Activated naive CD8-positive, alpha-beta T cell treated with anti-CD3 and anti-CD28 coated beads, Interleukin-2, amount 50 U/mL, for 24 hours (primary cell): ENCODE measurements around the gene WIPF2.
A peak's percentile ranks its signal among the peaks of the same experiment; 100 is the strongest.
"Not testable (repeated sequence)": the region's sequence is repeated elsewhere in the genome, so short reads cannot be mapped to it uniquely, and the experiment has no call there.

ENCODE experiments used
- ATAC-seq: fragments of 150-1000 bp; cut with Tn5 transposase; one replicate; pipeline ENCODE4 v1.10.0; 2021
- DNase-seq: peaks from one replicate; pipeline ENCODE4 v3.0.0; 2021
- H3K27ac Mint-ChIP-seq: one replicate; pipeline ENCODE4 v1.8.0; 2021; ENCODE audit warnings: mild to moderate bottlenecking, mixed read lengths
- H3K27me3 Mint-ChIP-seq: one replicate; pipeline ENCODE4 v1.8.0; 2021; ENCODE audit warnings: mixed read lengths
- H3K36me3 Mint-ChIP-seq: one replicate; pipeline ENCODE4 v1.8.0; 2021; ENCODE audit warnings: low read depth, mixed read lengths
- H3K4me1 Mint-ChIP-seq: one replicate; pipeline ENCODE4 v1.8.0; 2021; ENCODE audit warnings: mixed read lengths
- H3K4me3 Mint-ChIP-seq: one replicate; pipeline ENCODE4 v1.8.0; 2021; ENCODE audit warnings: mild to moderate bottlenecking, moderate library complexity, mixed read lengths
- H3K9me3 Mint-ChIP-seq: one replicate; pipeline ENCODE4 v1.8.0; 2021; ENCODE audit warnings: mixed read lengths

Gene WIPF2

DNA sequence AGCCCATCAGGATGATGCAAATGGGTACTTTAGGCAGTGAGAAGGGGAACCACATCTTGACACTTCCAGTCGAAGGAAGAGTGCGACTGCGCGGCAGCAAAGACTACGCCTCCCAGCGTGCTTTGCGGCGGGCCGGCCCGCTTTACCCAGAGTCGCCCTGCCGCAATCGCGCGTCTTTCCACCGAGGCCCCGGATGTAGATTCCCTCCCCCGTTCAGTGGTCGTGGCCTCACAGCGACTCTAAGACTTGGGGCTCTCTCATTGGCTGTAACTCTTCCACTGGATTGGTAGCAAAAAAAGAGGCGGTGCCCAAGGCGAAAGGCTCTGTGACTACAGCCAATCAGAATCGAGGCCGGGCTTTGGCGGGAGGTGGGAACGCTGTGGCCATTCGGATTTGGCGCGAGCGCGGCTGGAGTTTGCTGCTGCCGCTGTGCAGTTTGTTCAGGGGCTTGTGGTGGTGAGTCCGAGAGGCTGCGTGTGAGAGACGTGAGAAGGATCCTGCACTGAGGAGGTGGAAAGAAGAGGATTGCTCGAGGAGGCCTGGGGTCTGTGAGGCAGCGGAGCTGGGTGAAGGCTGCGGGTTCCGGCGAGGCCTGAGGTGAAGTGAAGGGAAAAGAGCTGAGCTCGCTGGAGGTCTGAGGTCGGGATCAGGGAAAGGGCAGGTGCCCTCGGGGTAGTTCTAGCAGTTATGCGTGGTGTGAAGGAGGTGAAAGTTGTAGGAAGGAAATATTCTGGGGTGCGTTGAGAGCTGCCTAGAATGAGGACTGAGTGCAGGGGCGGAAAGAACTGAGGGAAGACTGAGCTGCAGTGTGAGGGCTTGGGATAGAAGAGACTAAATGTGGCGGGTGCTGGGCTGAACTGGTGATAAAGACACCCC is 68.6 kb downstream of the WIPF2 start, which contains the start of gene CDC6:
Gene CDC6, plus strand, starts transcription at position 386 of the 876 bp plus-strand sequence. CDS start 1,542 bp downstream, outside the sequence.
- ATAC-seq, result peak; percentile 88
- DNase-seq, result peak; percentile 98
- Mint-ChIP-seq H3K27ac (peak within 1 kb of the TSS; percentile 97), H3K4me1 (peaks cover 74% of the 10 kb centered on the region), H3K36me3 (peaks cover 33% of the 10 kb centered on the region), H3K27me3 (no peaks in the 10 kb centered on the region), H3K9me3 (no peaks in the 10 kb centered on the region), H3K4me3 (peak within 1 kb of the TSS; percentile 97)

GRCh38 chr17:40290629-40291280 is 71.7 kb downstream of the WIPF2 start:
- Mint-ChIP-seq H3K9me3 (no peaks in the 10 kb centered on the region), H3K27me3 (no peaks in the 10 kb centered on the region), H3K27ac (peak overlapping the region; percentile 87), H3K36me3 (peaks cover 61% of the 10 kb centered on the region), H3K4me3 (peak overlapping the region; percentile 69), H3K4me1 (peaks cover 66% of the 10 kb centered on the region)
- ATAC-seq (no peak), DNase-seq (no peak)

DNA sequence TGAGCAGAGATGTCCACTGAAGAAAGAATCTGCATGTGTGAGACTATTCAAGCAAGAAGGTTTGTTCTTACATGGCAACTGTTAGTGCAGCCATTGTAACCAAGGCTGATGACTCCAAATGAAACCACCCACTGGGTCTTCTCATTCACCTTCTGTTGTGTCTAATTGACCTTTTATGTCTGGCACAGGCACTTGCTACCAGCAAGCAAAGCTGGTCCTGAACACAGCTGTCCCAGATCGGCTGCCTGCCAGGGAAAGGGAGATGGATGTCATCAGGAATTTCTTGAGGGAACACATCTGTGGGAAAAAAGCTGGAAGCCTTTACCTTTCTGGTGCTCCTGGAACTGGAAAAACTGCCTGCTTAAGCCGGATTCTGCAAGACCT is 72.2 kb downstream of the WIPF2 start:
- DNase-seq (no peak), ATAC-seq (no peak)
- Mint-ChIP-seq H3K27ac (peak overlapping the region; percentile 87), H3K4me3 (peak overlapping the region; percentile 69), H3K9me3 (no peaks in the 10 kb centered on the region), H3K27me3 (no peaks in the 10 kb centered on the region), H3K36me3 (peaks cover 63% of the 10 kb centered on the region), H3K4me1 (peaks cover 67% of the 10 kb centered on the region)

DNA sequence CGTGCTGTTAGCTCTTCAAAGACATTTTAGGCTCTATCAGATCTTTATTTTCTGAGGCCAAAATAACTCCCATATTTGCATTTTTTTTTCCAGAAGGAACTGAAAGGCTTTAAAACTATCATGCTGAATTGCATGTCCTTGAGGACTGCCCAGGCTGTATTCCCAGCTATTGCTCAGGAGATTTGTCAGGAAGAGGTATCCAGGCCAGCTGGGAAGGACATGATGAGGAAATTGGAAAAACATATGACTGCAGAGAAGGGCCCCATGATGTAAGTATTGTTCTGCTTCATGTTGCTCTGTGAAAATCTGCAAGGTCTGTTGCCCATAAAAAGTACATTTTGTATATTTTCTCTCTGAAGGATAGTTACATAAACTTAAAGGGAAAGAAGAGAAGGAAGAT is 74.3 kb downstream of the WIPF2 start:
- H3K4me1 Mint-ChIP-seq, result peaks cover 50% of the 10 kb centered on the region
- no peaks in the 10 kb centered on the region for H3K9me3 Mint-ChIP-seq
- H3K4me3 Mint-ChIP-seq, result no peak overlapping the region
- peaks cover 71% of the 10 kb centered on the region for H3K36me3 Mint-ChIP-seq
- no peak for DNase-seq
- ATAC-seq, result no peak
- no peaks in the 10 kb centered on the region for H3K27me3 Mint-ChIP-seq
- H3K27ac Mint-ChIP-seq, result no peak overlapping the region

DNA sequence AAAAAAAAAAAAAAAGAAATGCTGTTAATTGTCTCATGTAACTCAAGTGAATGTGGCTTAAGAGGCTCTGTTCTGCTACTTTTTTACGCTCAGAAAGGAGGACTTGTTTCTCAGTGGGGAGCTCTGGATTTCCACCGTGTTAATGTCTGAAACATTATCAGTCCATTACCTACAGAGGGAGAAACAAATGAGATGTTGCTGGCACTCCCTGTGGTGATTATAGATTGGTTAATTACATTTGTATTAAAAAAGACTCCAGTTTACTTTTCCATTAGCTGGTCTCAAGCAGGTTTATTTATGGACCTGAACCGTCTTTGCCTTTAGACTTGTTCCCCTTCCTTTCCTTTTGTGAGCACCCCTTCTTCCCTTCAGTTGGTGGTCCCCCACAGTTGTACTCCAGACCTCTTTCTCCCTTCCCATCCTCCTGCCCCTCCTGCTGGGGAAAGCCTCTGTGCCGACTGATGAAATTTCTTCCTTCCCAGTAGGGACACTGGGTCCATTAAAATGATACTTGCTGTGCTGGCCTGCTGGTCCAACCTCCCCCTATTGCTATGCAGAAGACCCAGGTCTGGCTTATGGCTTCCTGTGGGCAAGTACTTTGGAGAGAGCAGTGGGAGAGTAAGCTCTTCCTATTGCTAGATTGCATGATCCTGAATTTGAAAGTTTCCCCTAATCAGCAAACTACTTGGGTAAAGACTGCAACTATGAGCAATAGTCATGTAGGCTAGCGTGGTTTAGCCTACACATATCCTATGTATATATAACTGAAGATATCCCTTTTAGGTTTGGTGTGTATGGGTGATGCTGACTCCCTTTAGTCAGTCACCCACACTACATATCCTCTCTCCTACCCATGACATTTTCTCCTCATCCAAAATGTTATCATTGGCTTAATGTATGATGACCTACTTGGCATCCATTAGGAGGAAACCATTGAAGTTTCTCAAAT is 76.7 kb downstream of the WIPF2 start:
- ATAC-seq (peak; percentile 96), DNase-seq (no peak)
- Mint-ChIP-seq H3K9me3 (no peaks in the 10 kb centered on the region), H3K4me1 (peaks cover 33% of the 10 kb centered on the region), H3K27ac (no peak overlapping the region), H3K36me3 (peaks cover 69% of the 10 kb centered on the region), H3K4me3 (no peak overlapping the region), H3K27me3 (no peaks in the 10 kb centered on the region)

DNA sequence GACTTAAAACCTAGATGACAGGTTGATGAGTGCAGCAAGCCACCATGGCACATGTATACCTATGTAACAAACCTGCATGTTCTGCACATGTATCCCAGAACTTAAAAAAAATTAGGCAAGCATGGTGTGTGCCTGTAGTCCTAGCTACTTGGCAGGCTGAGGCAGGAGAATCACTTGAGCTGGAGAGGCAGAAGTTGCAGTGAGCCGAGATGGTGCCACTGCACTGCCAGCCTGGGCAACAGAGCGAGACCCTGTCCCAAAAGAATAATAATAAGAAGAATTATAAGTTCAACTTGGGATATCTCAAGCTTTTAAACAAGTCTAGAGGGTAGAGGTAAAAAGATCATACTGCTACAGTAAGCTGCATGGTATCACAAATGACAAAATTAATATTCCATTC is 78.4 kb downstream of the WIPF2 start:
- Mint-ChIP-seq H3K36me3 (peaks cover 75% of the 10 kb centered on the region), H3K4me1 (peaks cover 26% of the 10 kb centered on the region), H3K27me3 (no peaks in the 10 kb centered on the region), H3K4me3 (no peak overlapping the region), H3K27ac (no peak overlapping the region), H3K9me3 (no peaks in the 10 kb centered on the region)
- DNase-seq, result no peak
- ATAC-seq, result no peak

DNA sequence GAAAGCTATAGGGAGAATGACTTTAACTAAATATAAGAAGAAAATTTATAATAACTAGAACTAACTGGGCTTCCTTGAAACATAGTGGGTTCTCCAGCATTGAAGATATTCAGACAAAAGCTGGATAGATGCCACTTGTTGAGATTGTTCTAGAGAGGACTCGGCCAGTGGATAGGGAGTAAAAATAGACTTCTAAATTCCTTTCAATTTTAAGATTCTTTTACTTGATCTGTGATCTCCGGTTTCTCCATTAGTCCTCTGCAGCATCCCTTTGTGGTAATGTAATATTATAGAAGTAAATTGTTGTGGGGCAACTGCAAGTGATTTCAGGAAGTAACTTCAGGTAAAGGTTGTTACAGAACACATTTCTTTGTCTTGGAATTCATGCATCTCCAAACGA is 79.6 kb downstream of the WIPF2 start:
- Mint-ChIP-seq H3K4me1 (peaks cover 31% of the 10 kb centered on the region), H3K27ac (no peak overlapping the region), H3K36me3 (peaks cover 78% of the 10 kb centered on the region), H3K27me3 (no peaks in the 10 kb centered on the region), H3K9me3 (no peaks in the 10 kb centered on the region), H3K4me3 (no peak overlapping the region)
- no peak for ATAC-seq
- DNase-seq, result no peak

- not testable (repeated sequence) for ATAC-seq, H3K4me3 Mint-ChIP-seq, DNase-seq, H3K27me3 Mint-ChIP-seq, H3K27ac Mint-ChIP-seq, H3K9me3 Mint-ChIP-seq
- Mint-ChIP-seq H3K4me1 (peaks cover 33% of the 10 kb centered on the region), H3K36me3 (peaks cover 77% of the 10 kb centered on the region)
These were observed 80.2 kb downstream of the WIPF2 start for GRCh38 chr17:40299159-40299757.

- Mint-ChIP-seq H3K9me3 (no peaks in the 10 kb centered on the region), H3K4me1 (peaks cover 28% of the 10 kb centered on the region), H3K36me3 (peaks cover 66% of the 10 kb centered on the region), H3K27me3 (no peaks in the 10 kb centered on the region), H3K4me3 (no peak overlapping the region), H3K27ac (no peak overlapping the region)
- DNase-seq, result no peak
- no peak for ATAC-seq
These were observed 82.2 kb downstream of the WIPF2 start for GRCh38 chr17:40301315-40301714.

GRCh38 chr17:40303009-40303657 is 84.0 kb downstream of the WIPF2 start:
- peaks cover 28% of the 10 kb centered on the region for H3K4me1 Mint-ChIP-seq
- no peak overlapping the region for H3K27ac Mint-ChIP-seq
- H3K4me3 Mint-ChIP-seq, result no peak overlapping the region
- DNase-seq (no peak), ATAC-seq (no peak)
- peaks cover 54% of the 10 kb centered on the region for H3K36me3 Mint-ChIP-seq
- H3K27me3 Mint-ChIP-seq, result no peaks in the 10 kb centered on the region
- H3K9me3 Mint-ChIP-seq, result no peaks in the 10 kb centered on the region

- Mint-ChIP-seq H3K9me3 (no peaks in the 10 kb centered on the region), H3K27ac (no peak overlapping the region), H3K4me1 (peaks cover 28% of the 10 kb centered on the region), H3K27me3 (no peaks in the 10 kb centered on the region), H3K36me3 (peaks cover 48% of the 10 kb centered on the region), H3K4me3 (no peak overlapping the region)
- DNase-seq (no peak), ATAC-seq (no peak)
These were observed 84.8 kb downstream of the WIPF2 start for GRCh38 chr17:40303708-40304551.

DNA sequence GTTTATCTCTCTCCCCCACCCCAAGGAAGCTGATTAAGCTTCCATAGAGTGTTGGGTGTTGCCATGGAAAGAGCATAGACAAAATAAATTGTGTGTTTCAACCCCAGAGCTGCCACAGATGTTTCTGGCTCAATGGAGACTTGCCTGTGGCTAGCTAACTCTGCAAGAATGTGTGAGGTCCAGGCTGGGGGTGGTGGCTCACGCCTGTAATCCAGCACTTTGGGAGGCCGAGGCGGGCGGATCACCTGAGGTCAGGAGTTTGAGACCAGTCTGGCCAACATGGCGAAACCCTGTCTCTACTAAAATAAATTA is 85.4 kb downstream of the WIPF2 start:
- not testable (repeated sequence) for ATAC-seq, H3K4me3 Mint-ChIP-seq, DNase-seq, H3K9me3 Mint-ChIP-seq, H3K27me3 Mint-ChIP-seq, H3K27ac Mint-ChIP-seq
- Mint-ChIP-seq H3K4me1 (peaks cover 28% of the 10 kb centered on the region), H3K36me3 (peaks cover 42% of the 10 kb centered on the region)

DNA sequence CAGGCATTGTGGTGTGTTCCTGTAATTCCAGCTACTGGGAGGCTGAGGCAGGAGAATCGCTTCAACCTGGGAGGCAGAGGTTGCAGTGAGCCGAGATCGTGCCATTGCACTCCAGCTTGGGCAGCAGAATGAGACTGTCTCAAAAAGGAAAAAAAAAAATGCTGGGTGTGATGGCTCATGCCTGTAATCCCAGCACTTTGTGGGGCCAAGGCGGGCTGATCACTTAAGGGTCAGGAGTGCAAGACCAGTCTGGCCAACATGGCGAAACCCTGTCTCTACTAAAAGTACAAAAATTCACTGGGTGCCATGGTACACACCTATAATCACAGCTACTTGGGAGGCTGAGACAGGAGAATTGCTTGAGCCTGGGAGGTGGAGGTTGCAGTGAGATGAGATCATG is 85.8 kb downstream of the WIPF2 start:
- not testable (repeated sequence) for DNase-seq, H3K9me3 Mint-ChIP-seq, H3K4me3 Mint-ChIP-seq, ATAC-seq, H3K27ac Mint-ChIP-seq, H3K27me3 Mint-ChIP-seq
- Mint-ChIP-seq H3K36me3 (peaks cover 41% of the 10 kb centered on the region), H3K4me1 (peaks cover 28% of the 10 kb centered on the region)
